ENCODE data around the gene DDX17. TPM values are rescaled to one million over a fixed set of nuclear protein-coding genes. Genes with fewer than 3 reads are reported as not detected.
A peak's percentile ranks its signal among the peaks of the same experiment; 100 is the strongest.

DDX17 gene
- total RNA-seq, 2 experiments from 2014 or later = 511 to 521 TPM

DNA sequence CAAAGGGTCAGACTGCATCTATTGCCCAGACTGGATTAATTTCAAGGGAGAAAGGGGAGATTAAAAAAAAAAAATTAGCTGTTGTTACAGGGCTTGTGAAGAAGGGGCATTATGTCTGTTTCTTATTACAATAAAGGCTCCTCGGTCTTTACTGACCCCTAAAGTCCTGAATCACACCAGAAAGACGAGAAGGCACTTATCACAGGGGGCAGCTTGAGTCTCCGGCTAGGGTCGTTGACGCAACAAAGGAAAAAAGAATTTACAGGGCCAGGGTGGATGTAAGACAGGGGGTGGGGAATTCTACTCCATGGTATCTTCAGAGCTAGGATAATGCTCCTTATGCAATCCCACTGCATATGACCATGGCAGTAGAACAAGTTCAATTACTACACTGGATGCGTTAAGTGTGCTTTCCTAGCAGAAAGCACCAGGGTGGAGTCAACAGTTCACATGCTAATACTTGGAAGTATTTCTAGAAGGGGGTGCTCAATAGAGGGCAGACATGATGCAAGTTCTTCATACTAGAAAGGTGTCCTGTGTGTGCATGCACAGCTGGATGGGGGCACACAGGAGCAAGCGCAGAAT is 16.5 kb downstream of the DDX17 start:
- no peaks in the 10 kb centered on the region for H3K9me3 Mint-ChIP-seq
- no peak overlapping the region for H3K4me3 Mint-ChIP-seq
- H3K4me1 Mint-ChIP-seq = peaks cover 46% of the 10 kb centered on the region
- ChIA-PET POLR2A (interaction anchor here (1.1 to 4.9 kb wide), 6 partner anchors 9 to 82 kb away, joined by 3 to 31 read pairs (median 4); no protein-coding TSS in a partner anchor), CTCF (interaction anchor here (2.2 kb wide), 1 partner anchor 12 kb away, joined by 13 read pairs; no protein-coding TSS in a partner anchor)
- H3K36me3 Mint-ChIP-seq (ENCODE audit: low read depth) = peaks cover 93% of the 10 kb centered on the region
- no peaks in the 10 kb centered on the region for H3K27me3 Mint-ChIP-seq
- H3K27ac Mint-ChIP-seq = no peak overlapping the region
- no peak for DNase-seq

DNA sequence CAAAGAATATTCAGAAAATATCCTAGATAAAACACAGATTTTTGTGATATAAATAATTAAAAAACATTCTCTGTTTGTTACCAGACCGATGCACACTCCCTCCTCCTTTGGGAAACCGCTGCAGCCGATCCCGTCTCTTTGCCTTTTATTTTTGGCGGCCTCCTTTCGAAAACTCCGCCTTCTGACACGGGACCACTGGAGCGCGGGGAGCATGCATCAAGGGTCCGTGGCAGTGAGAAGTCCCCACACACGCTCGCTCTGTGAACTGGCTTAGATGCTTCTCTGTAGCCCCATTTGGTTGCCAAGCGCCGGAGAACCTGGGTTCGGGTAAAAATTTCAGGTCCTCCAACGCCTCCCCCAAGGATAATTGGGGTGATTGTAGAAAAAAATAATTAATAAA is 17.0 kb downstream of the DDX17 start:
- peaks cover 93% of the 10 kb centered on the region for H3K36me3 Mint-ChIP-seq (ENCODE audit: low read depth)
- ChIA-PET POLR2A (interaction anchor here (1.1 to 4.9 kb wide), 6 partner anchors 9 to 27 kb away, joined by 3 to 31 read pairs (median 5); no protein-coding TSS in a partner anchor), CTCF (no interaction called here)
- DNase-seq = no peak
- H3K4me1 Mint-ChIP-seq = peaks cover 44% of the 10 kb centered on the region
- H3K4me3 Mint-ChIP-seq = no peak overlapping the region
- H3K27me3 Mint-ChIP-seq = no peaks in the 10 kb centered on the region
- H3K27ac Mint-ChIP-seq = no peak overlapping the region
- H3K9me3 Mint-ChIP-seq = no peaks in the 10 kb centered on the region

DNA sequence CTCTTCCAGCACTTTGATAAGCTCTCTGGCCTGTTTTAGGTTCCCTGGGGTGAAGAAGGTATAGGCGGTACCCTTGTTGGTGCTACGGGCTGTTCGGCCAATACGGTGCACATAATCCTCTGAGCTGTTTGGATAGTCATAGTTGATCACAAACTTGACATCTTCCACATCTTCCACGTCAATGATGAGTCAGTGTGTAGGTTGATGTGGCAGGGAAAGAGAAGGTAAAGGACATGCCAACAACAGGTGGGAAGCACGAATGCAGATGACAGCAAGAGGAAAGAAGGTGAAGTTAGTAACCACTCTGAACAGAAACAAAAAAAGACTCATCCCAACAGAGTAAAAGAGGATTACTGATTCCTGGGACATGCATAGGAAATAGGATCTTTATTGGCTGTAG is 18.2 kb downstream of the DDX17 start:
- ChIA-PET POLR2A (interaction anchor here (1.0 to 4.9 kb wide), 7 partner anchors 8 to 84 kb away, joined by 3 to 31 read pairs (median 5); partner anchors contain the start of gene KDELR3), CTCF (no interaction called here)
- Mint-ChIP-seq H3K27me3 (no peaks in the 10 kb centered on the region), H3K4me1 (peaks cover 38% of the 10 kb centered on the region), H3K27ac (no peak overlapping the region), H3K9me3 (no peaks in the 10 kb centered on the region), H3K4me3 (no peak overlapping the region), H3K36me3 (ENCODE audit: low read depth) (peaks cover 93% of the 10 kb centered on the region)
- no peak for DNase-seq

DNA sequence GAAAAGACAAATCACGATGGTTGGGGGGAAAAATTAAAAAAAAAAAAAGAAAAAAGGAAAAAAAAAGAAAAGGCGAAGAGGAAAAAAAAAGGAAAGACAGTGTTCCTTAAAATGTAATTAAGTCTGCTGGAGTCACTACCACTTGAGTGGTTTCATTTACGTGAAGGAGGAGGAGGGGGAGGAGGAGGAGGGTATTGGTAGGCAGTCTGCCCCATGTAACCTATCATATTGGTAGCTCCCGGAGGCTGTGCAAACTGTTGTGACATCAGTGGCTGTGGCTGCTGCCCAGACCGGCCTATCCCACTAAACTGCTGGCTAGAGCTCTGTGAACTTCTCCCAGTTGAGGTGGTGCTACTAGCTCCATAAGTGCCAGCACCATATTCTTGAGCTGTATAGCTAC is 20.3 kb downstream of the DDX17 start:
- DNase-seq = no peak
- Mint-ChIP-seq H3K4me3 (no peak overlapping the region), H3K27me3 (no peaks in the 10 kb centered on the region), H3K27ac (no peak overlapping the region), H3K4me1 (peaks cover 28% of the 10 kb centered on the region), H3K36me3 (ENCODE audit: low read depth) (peaks cover 94% of the 10 kb centered on the region), H3K9me3 (no peaks in the 10 kb centered on the region)
- ChIA-PET CTCF (interaction anchor here (0.7 kb wide), 1 partner anchor 10 kb away, joined by 3 read pairs; no protein-coding TSS in a partner anchor), POLR2A (interaction anchor here (1.1 to 1.9 kb wide), 3 partner anchors 9 to 17 kb away, joined by 4 to 9 read pairs (median 6); partner anchors contain the start of gene KDELR3)

DNA sequence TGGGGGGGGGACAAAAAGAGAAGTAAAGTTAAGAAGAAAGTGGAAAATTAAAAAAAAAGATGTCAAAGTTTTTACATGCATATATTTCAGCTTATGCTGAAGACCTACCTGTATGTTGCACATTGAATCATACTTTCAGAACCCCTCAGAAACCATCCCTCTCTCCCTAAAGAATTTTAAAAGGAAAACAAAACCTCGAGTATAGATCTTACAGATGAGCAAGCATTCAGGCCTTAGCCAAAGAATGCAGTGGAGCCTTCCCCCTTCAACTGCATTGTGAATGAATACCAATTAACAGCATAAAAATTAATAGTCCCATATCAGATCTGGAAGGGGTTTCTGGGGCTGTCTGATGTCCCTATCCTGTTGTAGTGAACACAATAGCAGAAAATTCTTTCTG is 21.9 kb downstream of the DDX17 start:
- CTCF ChIA-PET = no interaction called here
- no peak overlapping the region for H3K27ac Mint-ChIP-seq
- peaks cover 17% of the 10 kb centered on the region for H3K4me1 Mint-ChIP-seq
- POLR2A ChIA-PET = interaction anchor here (1.3 to 4.2 kb wide), 3 partner anchors 11 to 16 kb away, joined by 3 to 16 read pairs (median 6); partner anchors contain the start of gene KDELR3
- no peak overlapping the region for H3K4me3 Mint-ChIP-seq
- no peaks in the 10 kb centered on the region for H3K27me3 Mint-ChIP-seq
- DNase-seq = no peak
- peaks cover 84% of the 10 kb centered on the region for H3K36me3 Mint-ChIP-seq (ENCODE audit: low read depth)
- no peaks in the 10 kb centered on the region for H3K9me3 Mint-ChIP-seq

DNA sequence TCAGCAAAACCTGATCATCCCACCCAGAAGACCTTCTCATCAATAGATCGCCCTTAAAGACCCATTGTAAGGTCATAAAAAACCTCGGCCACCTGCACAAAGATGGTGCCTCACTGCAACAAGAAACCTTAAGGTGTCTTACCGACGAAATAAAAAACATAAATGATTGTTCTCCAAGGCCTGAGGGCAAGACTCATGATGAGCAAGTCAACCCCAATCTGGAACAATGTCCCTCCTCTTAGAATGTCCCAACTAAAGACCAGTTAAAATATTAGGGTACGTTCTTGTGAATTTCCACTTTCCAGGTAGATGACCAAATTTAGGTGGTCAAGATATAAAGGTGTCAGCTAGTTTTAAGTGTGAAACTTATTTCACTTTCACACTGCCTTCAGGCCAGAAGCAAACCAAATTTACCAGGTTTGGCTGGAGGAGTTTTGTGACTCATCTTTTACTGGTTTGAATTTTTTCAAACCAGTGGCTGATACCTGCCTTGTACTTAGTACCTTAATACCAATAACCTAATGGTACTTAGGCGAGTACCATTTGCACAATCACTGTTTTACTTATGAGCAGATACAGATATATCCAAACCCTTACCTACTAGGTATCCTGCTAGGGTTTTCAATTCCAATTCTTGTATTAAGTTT is 23.3 kb downstream of the DDX17 start:
- Mint-ChIP-seq H3K4me1 (peaks cover 8% of the 10 kb centered on the region), H3K9me3 (no peaks in the 10 kb centered on the region), H3K27me3 (no peaks in the 10 kb centered on the region), H3K27ac (no peak overlapping the region), H3K36me3 (ENCODE audit: low read depth) (peaks cover 75% of the 10 kb centered on the region), H3K4me3 (no peak overlapping the region)
- CTCF ChIA-PET = interaction anchor here (0.6 to 0.9 kb wide), 2 partner anchors 339 to 430 kb away, joined by 3 to 4 read pairs; no protein-coding TSS in a partner anchor
- DNase-seq = no peak
- POLR2A ChIA-PET = interaction anchor here (1.5 to 6.3 kb wide), 3 partner anchors 8 to 13 kb away, joined by 4 to 31 read pairs (median 16); no protein-coding TSS in a partner anchor

DNA sequence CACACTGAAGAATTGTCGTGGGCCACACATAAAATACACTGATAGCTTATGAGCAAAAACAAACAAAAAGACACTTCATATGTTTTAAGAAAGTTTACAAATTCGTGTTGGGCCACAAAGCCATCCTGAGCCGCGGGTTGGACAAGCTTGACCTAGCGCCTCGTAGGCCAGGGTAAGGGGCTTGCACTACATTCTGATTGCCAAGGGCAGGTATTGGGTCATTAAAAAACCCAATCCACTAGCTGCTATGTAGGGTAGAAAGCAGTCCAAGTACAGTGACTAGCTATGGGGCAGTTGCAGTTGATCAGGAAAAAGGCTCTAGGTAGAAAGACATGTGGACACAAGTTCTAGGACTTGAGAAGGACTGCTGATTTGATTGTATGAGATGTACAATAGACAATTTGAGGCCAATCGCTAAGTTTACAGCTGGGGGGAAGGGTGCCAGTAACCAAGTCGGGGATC is 24.2 kb downstream of the DDX17 start:
- no peaks in the 10 kb centered on the region for H3K9me3 Mint-ChIP-seq
- POLR2A ChIA-PET = interaction anchor here (1.0 to 6.3 kb wide), 9 partner anchors 8 to 89 kb away, joined by 3 to 31 read pairs (median 4); partner anchors contain the start of genes DMC1 and KDELR3
- DNase-seq = no peak
- H3K27me3 Mint-ChIP-seq = no peaks in the 10 kb centered on the region
- H3K4me3 Mint-ChIP-seq = no peak overlapping the region
- CTCF ChIA-PET = interaction anchor here (0.6 to 1.5 kb wide), 4 partner anchors 12 to 446 kb away, joined by 3 read pairs; no protein-coding TSS in a partner anchor
- H3K36me3 Mint-ChIP-seq (ENCODE audit: low read depth) = peaks cover 70% of the 10 kb centered on the region
- H3K27ac Mint-ChIP-seq = no peak overlapping the region
- peaks cover 7% of the 10 kb centered on the region for H3K4me1 Mint-ChIP-seq

DNA sequence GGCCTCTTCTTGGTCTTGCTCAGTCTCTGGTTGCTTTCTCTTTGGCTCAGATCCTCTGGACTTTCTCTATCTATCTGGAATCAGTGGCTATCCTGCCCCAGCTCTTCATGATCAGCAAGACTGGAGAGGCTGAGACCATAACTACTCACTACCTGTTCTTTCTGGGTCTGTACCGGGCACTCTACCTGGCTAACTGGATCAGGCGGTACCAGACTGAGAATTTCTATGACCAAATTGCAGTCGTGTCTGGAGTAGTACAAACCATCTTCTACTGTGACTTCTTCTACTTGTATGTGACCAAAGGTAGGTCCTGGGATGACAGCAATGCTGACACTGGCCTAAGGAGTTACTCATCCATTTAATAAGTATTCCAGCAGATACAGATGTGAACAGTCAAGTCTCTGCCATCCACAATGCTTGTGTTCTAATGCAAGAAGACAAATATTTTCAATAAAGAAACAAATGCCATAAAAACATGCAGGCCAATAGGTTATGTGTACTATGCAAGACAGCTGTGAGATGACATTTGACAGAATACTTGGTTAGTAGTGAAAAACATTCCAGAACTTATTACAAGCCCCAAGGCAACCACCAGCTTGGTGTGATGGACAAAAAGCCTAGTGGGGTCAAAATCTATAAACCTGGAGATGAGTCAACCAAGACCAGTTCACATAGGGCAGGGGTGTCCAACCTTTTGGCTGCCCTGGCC is 24.8 kb downstream of the DDX17 start:
- H3K4me1 Mint-ChIP-seq = peaks cover 7% of the 10 kb centered on the region
- H3K36me3 Mint-ChIP-seq (ENCODE audit: low read depth) = peaks cover 64% of the 10 kb centered on the region
- no peaks in the 10 kb centered on the region for H3K27me3 Mint-ChIP-seq
- ChIA-PET CTCF (interaction anchor here (0.6 to 1.5 kb wide), 4 partner anchors 12 to 447 kb away, joined by 3 read pairs; no protein-coding TSS in a partner anchor), POLR2A (interaction anchor here (0.6 to 6.3 kb wide), 13 partner anchors 9 to 848 kb away, joined by 3 to 31 read pairs (median 3); partner anchors contain the start of genes DMC1 and KDELR3)
- no peaks in the 10 kb centered on the region for H3K9me3 Mint-ChIP-seq
- no peak overlapping the region for H3K4me3 Mint-ChIP-seq
- DNase-seq = no peak
- H3K27ac Mint-ChIP-seq = peak overlapping the region; percentile 33

DNA sequence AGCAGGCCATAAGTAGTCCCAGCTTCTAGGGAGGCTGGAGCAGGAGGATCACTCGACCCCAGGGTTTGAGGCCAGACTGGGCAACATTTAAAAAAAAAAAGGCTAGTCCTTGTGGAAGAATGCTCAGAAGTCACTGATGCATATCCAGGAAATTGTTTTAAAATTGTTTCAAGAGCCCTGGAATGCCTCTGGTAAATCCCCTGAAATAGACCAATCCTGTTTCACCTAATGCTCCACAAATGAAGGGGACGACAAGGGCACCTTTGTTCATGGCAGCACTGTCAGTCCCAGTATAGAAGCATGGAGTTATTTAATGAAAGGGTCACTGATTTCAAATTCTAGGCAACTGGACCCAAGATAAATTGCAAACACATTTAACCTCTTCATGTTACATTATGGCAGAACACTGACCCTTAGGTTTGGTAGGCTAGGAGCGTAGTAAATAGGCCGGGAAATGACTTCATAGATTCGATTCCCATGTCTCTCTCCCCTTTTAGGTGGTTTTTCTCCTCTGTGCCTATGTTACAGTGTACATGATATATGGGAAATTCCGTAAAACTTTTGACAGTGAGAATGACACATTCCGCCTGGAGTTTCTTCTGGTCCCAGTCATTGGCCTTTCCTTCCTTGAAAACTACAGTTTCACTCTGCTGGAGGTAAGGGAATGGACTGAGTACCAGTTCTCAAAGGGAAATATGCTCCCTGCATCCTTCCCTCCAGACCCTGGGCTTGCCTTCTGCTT is 26.8 kb downstream of the DDX17 start:
- ChIA-PET CTCF (no interaction called here), POLR2A (interaction anchor here (0.6 to 6.3 kb wide), 8 partner anchors 8 to 183 kb away, joined by 3 to 31 read pairs (median 8); partner anchors contain the start of gene DMC1)
- peaks cover 44% of the 10 kb centered on the region for H3K36me3 Mint-ChIP-seq (ENCODE audit: low read depth)
- H3K4me3 Mint-ChIP-seq = no peak overlapping the region
- H3K27me3 Mint-ChIP-seq = peaks cover under 1% of the 10 kb centered on the region
- peaks cover 4% of the 10 kb centered on the region for H3K4me1 Mint-ChIP-seq
- H3K27ac Mint-ChIP-seq = no peak overlapping the region
- DNase-seq = no peak
- H3K9me3 Mint-ChIP-seq = no peaks in the 10 kb centered on the region

DNA sequence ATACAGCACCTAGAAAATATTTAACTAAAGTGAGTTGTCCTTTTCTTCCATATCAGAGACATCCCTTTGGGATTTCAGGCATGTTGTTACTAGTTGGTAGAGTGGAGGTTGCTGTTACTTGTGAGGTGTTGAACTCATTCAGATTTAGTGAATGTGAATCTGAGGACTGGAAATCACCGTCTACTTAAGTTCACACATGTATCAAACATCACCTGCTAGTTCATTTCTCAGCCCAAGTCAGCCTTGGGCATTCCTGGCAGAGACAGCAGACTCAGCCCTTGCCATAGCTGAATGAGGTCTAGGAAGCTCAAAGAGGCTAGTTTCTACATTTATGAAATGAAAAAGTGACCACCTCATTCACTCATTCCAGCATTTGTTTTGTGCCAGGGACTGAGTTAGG is 28.5 kb downstream of the DDX17 start:
- Mint-ChIP-seq H3K9me3 (no peaks in the 10 kb centered on the region), H3K4me1 (no peaks in the 10 kb centered on the region), H3K27ac (no peak overlapping the region), H3K4me3 (no peak overlapping the region), H3K36me3 (ENCODE audit: low read depth) (peaks cover 27% of the 10 kb centered on the region), H3K27me3 (peaks cover 4% of the 10 kb centered on the region)
- ChIA-PET POLR2A (interaction anchor here (0.6 to 6.3 kb wide), 6 partner anchors 13 to 425 kb away, joined by 3 to 31 read pairs (median 10); partner anchors contain the start of gene DMC1), CTCF (no interaction called here)
- no peak for DNase-seq

DNA sequence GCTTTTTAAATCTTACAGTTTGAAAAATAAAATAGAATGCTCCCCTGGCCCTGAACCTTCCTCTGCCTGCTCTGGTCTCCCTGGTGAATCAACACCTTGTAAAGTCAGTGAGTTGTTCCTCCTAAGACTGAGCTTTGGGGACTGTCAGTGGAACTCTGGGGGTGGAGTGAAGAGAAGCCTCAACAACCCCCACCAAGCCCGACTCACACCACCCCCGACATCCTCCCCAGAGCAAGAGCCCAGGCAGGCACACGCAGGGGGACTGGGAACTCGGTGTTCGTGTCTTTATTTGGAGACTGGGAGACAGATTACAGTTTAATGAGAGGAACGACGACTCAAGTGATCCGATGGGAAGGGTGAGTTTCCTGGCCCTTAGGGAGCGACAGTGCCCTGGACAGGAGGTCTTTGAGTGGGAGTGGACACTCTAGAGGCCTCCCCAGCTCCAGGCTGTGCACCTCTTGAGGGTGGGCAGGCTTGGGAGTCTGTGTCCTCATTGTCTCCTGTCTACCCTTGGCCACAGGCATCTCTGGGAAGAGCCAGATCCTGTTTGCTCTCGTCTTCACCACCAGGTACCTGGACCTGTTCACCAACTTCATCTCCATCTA is 32.0 kb downstream of the DDX17 start:
- H3K4me3 Mint-ChIP-seq = no peak overlapping the region
- H3K27ac Mint-ChIP-seq = no peak overlapping the region
- H3K4me1 Mint-ChIP-seq = no peaks in the 10 kb centered on the region
- H3K9me3 Mint-ChIP-seq = no peaks in the 10 kb centered on the region
- peaks cover 5% of the 10 kb centered on the region for H3K36me3 Mint-ChIP-seq (ENCODE audit: low read depth)
- CTCF ChIA-PET = no interaction called here
- H3K27me3 Mint-ChIP-seq = peaks cover 4% of the 10 kb centered on the region
- no peak for DNase-seq
- POLR2A ChIA-PET = no interaction called here

DNA sequence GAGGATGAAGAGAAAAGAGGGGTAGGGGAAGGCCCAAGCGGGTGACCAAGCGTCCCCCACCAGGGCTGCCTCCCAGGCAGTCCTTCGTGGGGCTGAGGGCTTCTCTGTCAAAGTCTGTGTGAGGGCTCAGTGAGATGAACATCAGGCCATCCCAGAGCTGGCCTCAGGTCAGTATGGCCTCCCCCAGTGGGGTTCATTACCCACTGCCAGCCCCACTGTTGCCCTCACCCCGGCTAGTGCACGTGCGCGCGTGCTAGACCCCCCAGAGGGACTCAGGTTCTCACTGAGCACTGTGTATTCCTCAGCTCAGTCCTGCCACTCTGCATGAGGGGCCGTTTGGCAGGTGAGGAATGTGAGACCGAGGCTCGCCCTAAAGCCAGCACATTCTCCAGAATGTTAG is 34.9 kb downstream of the DDX17 start:
- H3K9me3 Mint-ChIP-seq = no peaks in the 10 kb centered on the region
- no peak for DNase-seq
- H3K36me3 Mint-ChIP-seq (ENCODE audit: low read depth) = no peaks in the 10 kb centered on the region
- no peak overlapping the region for H3K27ac Mint-ChIP-seq
- ChIA-PET CTCF (no interaction called here), POLR2A (interaction anchor here (0.9 to 1.3 kb wide), 2 partner anchors 9 to 11 kb away, joined by 3 to 4 read pairs; no protein-coding TSS in a partner anchor)
- H3K4me3 Mint-ChIP-seq = no peak overlapping the region
- peaks cover 19% of the 10 kb centered on the region for H3K27me3 Mint-ChIP-seq
- peaks cover 11% of the 10 kb centered on the region for H3K4me1 Mint-ChIP-seq

Measured in activated CD4-positive, alpha-beta memory T cell treated with anti-CD3 and anti-CD28 coated beads, Interleukin-2, amount 10 ng/mL, durations not matched to agents 7 days and 5 days (primary cell).